Erythroblast (primary cell): ENCODE results near the gene AK2.

Experiments used
- GATA1 ChIP-seq: IDR thresholded peaks from 2 replicates; pipeline ENCODE4 v1.6.1; 2011; ENCODE audit warnings: low read depth, mild to moderate bottlenecking, control low read depth, low read length, moderate library complexity
- POLR2A ChIP-seq: IDR thresholded peaks from 2 replicates; pipeline ENCODE4 v1.6.1; 2011; ENCODE audit warnings: mild to moderate bottlenecking, low read length

GRCh38 chr1:33049371-33049770, 12.7 kb upstream of the AK2 start:
- TF ChIP-seq POLR2A (no peak), GATA1 (no peak)
